Measurements from ENCODE around the gene TMEM59L.

The TMEM59L gene

DNA sequence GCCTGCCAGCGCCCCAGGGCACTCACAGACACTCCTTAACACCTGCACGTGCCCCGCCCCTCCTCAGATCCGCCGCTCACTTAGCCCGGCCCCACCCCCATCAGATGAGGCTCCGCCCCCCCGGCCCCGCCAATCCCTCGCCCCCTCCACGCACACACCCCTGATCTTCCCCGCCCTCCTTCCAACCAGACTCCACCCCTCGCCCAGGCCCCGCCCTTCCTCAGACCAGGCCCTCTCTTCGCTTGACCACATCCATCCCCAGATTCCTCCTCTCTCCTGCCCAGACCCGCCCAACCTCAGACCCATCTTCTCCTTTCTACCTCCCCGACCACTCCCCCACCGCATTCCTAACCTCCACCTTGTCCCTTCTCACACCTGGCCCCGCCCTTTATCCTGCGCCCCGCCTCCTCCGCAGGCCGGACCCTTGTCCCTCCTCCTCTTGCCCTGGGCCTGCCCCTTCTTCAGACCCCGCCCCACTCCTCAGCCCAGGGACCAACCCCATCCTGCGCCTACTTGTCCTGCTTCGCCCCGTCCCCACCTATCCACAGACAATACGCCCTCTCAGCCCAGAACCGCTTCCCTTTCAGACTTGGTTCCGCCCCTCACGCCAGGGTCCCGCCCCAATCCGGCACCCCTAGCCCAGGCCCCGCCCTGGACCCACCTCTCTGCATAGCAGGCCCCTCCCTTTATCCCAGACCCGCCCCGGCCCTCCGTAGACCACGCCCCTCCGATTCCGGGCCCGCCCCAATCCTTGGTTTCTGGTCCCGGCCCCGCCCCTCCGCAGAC is 23.7 kb downstream of the TMEM59L start:
- peak; percentile 97 for FAIRE-seq
- peak; percentile 96 for DNase-seq (ENCODE audit: insufficient read length, low spot score)
- TF ChIP-seq POU2F2 (IDR thresholded peaks at IDR 0.05; ENCODE audit: low read depth, low read length) (no peak), POLR2A (IDR thresholded peaks at IDR 0.05; ENCODE audit: low read depth, low read length) (no peak), TAF1 (IDR thresholded peaks at IDR 0.05; ENCODE audit: low read depth, low read length) (no peak)

DNA sequence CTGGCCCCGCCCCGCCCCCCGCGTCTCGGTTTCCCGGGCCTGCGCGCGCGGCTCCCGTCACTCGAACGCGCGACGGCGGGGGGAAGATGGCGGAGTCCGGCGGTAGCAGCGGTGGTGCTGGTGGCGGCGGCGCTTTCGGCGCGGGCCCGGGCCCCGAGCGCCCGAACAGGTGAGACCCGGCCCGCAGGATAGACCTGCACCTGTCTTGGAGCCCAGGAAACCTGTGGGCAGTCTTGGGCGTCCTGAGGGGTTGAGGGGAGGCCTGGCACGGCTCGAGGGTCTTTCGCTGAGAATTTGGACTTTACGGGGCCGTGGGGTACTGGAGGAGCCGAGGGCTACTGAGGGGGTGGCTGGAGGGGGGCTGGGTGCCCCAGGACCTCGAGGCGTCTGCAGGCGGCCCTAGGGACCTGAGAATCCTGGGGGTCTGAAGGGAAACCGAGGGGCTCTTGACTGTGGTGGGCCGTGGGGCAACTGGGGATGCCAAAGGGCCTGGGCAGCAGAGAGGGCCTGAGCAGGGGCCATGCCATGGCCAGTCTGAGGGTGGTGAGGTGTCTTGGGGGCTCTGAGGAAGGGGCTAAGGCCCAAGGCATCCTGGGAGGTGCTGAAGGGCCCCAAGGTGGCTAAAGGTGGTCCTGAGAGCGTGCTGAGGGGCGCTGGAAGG is 24.4 kb downstream of the TMEM59L start, which contains the start of gene KLHL26:
Gene KLHL26, plus strand, starts transcription at position 60 of the 661 bp plus-strand sequence. Its CDS starts 27 bp downstream, at position 87.
- FAIRE-seq, result no peak
- TF ChIP-seq POLR2AphosphoS5 (IDR thresholded peaks at IDR 0.05; ENCODE audit: low read depth, low read length), result no peak
- TF ChIP-seq SPI1 (IDR thresholded peaks at IDR 0.05; ENCODE audit: low read depth, low read length), result no peak
- TF ChIP-seq POU2F2 (IDR thresholded peaks at IDR 0.05; ENCODE audit: low read depth, low read length), result no peak
- peak; percentile 53; the same call in 1 of the 2 replicates for TF ChIP-seq TAF1 (IDR thresholded peaks at IDR 0.05; ENCODE audit: low read depth, low read length)
- no peak for DNase-seq (ENCODE audit: insufficient read length, low spot score)

DNA sequence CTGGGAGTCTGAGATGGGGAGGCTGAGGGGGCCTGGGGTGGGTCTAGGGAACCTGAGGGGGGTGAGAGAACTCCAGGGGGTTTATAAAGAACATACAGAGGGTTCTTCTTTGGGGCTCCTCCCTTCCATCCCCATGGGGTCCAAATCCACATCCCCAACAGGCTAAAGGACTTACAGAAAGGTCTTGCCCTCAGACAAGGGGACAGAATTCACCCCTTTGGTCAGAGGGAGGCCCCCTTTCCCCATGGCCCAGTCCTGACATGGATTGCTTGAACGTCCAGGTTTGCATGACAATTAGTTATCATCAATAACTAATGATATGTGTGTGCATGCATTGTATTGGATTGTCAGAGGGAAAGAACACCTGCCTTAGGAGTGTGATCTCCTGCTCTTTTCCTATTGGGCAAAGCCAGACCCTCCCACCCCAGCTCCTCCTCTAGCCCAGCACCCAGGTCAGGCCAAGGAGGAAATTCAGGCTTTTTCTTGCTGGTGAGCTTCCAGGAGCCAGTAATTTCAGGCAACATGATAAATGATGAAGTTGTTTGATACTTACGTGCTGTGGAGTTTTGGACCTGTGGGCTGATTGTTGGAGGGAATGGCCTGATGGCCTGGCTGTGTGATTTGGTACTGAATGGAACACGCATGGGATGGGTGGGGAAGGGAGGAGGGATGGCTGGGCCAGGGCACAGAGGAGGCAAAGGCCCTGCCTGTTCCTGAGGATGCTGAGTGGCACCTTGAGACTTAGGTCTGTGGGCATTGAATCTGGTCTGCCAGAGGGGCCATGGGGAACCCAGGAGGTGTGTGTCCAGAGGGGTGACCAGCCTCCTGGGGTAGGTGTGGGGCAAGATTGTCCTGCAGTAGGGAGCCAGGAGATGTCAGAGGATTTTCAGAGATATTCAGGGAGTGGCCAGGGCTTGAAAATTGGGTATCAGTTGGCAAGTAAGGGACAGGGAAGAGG is 25.3 kb downstream of the TMEM59L start:
- FAIRE-seq, result peak; percentile 74
- DNase-seq (ENCODE audit: insufficient read length, low spot score), result no peak
- no peak for TF ChIP-seq POLR2A (IDR thresholded peaks at IDR 0.05; ENCODE audit: low read depth, low read length)
- TF ChIP-seq TAF1 (IDR thresholded peaks at IDR 0.05; ENCODE audit: low read depth, low read length), result no peak
- no peak for TF ChIP-seq PAX5 (IDR thresholded peaks at IDR 0.05; ENCODE audit: insufficient read depth, low read length, severe bottlenecking)
- no peak for TF ChIP-seq SPI1 (IDR thresholded peaks at IDR 0.05; ENCODE audit: low read depth, low read length)
- TF ChIP-seq POU2F2 (IDR thresholded peaks at IDR 0.05; ENCODE audit: low read depth, low read length), result no peak
- no peak for TF ChIP-seq POLR2AphosphoS5 (IDR thresholded peaks at IDR 0.05; ENCODE audit: low read depth, low read length)

DNA sequence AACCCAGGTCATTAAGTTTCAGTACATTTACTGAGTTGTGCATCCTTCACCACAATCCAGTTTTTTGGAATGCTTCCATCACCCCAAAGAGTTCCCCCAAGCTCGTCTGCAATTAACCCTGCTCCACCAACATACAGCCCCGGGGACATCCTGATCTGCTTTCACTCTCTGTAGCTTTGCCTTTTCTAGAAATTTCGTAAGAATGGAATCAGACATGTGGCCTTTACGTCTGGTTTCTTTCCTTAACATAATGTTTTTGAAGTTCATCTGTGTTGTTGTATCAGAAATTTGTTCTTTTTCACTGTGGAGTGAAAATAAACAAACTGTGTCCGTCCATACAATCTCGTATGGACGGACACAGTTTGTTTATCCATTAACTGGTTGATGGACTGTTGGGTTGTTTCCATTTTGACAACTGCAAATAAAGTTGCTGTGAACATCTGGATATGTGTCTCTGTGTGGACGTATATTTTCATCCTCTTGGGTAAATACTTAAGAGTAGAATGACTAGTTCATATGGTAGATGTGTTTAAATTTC is 27.1 kb downstream of the TMEM59L start:
- FAIRE-seq, result no peak
- TF ChIP-seq TAF1 (IDR thresholded peaks at IDR 0.05; ENCODE audit: low read depth, low read length) (no peak), SPI1 (IDR thresholded peaks at IDR 0.05; ENCODE audit: low read depth, low read length) (no peak), PAX5 (IDR thresholded peaks at IDR 0.05; ENCODE audit: insufficient read depth, low read length, severe bottlenecking) (no peak), POLR2A (IDR thresholded peaks at IDR 0.05; ENCODE audit: low read depth, low read length) (no peak), POLR2AphosphoS5 (IDR thresholded peaks at IDR 0.05; ENCODE audit: low read depth, low read length) (no peak), POU2F2 (IDR thresholded peaks at IDR 0.05; ENCODE audit: low read depth, low read length) (no peak)
- DNase-seq (ENCODE audit: insufficient read length, low spot score), result no peak

DNA sequence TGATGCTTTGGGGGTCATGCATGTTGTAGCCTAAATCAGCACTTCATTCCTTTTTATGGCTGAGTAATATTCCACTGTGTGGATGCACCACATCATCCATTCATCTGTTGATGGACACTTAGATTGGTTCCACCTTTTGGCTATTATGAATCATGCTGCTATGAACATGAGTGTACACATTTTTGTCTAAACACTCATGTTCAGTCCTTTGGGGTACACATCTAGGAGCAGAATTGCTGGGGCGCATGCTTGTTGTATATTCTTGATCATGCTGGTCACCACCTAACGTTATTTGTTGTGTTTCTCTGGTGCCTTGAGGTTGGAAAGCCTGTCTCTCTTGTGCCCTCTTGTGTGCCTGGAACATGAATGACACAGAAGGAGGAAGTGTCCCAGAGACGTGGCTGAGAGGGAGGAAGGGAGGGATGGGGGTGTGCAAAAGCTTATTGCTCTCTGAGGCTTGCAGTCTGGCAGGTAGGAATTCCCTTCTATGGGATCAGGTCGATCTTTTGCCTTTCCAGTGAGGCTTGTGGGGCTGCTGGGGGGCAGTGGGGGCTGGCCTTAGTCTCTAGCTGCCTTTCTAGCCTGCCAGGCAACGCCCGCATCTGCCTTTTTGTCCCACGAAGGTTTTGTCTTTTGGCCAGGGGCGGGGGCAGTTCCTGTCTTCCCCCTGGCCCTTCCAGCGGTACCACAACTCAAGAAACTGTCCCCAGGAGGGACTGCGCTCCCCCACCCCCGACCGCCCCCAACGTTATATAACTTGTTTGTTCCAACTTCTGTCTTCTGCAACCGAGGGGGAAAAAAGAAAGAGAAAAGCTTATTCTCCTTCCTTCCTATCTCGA is 31.7 kb downstream of the TMEM59L start:
- no peak for TF ChIP-seq PAX5 (IDR thresholded peaks at IDR 0.05; ENCODE audit: insufficient read depth, low read length, severe bottlenecking)
- no peak for TF ChIP-seq TAF1 (IDR thresholded peaks at IDR 0.05; ENCODE audit: low read depth, low read length)
- TF ChIP-seq POLR2A (IDR thresholded peaks at IDR 0.05; ENCODE audit: low read depth, low read length), result no peak
- TF ChIP-seq POLR2AphosphoS5 (IDR thresholded peaks at IDR 0.05; ENCODE audit: low read depth, low read length), result no peak
- TF ChIP-seq SPI1 (IDR thresholded peaks at IDR 0.05; ENCODE audit: low read depth, low read length), result peak; percentile 74
- TF ChIP-seq POU2F2 (IDR thresholded peaks at IDR 0.05; ENCODE audit: low read depth, low read length), result no peak
- DNase-seq (ENCODE audit: insufficient read length, low spot score) (no peak), FAIRE-seq (peak; percentile 69)

DNA sequence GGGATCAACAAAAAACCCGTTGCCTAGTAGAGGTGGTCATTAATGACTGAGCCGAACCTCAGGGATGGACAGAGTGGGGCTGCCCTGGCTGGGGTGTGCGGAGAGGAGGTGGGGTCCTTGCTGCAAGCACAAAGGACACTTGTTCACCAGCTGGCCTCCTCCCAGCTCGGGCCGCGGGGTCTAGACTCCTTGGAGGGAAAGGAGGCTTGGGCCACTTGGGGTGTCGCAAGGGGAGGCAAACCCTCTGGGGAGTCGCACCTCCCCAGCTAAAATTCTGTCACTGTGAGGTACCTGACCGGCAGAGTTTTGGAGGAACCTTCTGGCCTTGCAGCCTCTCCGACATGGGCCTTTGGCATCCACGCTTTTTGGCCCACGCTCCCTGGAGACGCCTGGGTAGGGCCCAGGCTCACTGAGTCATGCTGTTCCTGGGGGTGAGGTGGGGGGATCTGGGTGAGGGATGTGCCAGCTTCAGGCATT is 32.4 kb downstream of the TMEM59L start:
- FAIRE-seq (no peak), DNase-seq (ENCODE audit: insufficient read length, low spot score) (no peak)
- TF ChIP-seq PAX5 (IDR thresholded peaks at IDR 0.05; ENCODE audit: insufficient read depth, low read length, severe bottlenecking), result no peak
- no peak for TF ChIP-seq SPI1 (IDR thresholded peaks at IDR 0.05; ENCODE audit: low read depth, low read length)
- TF ChIP-seq POU2F2 (IDR thresholded peaks at IDR 0.05; ENCODE audit: low read depth, low read length), result no peak
- no peak for TF ChIP-seq POLR2AphosphoS5 (IDR thresholded peaks at IDR 0.05; ENCODE audit: low read depth, low read length)
- no peak for TF ChIP-seq TAF1 (IDR thresholded peaks at IDR 0.05; ENCODE audit: low read depth, low read length)
- TF ChIP-seq POLR2A (IDR thresholded peaks at IDR 0.05; ENCODE audit: low read depth, low read length), result no peak

DNA sequence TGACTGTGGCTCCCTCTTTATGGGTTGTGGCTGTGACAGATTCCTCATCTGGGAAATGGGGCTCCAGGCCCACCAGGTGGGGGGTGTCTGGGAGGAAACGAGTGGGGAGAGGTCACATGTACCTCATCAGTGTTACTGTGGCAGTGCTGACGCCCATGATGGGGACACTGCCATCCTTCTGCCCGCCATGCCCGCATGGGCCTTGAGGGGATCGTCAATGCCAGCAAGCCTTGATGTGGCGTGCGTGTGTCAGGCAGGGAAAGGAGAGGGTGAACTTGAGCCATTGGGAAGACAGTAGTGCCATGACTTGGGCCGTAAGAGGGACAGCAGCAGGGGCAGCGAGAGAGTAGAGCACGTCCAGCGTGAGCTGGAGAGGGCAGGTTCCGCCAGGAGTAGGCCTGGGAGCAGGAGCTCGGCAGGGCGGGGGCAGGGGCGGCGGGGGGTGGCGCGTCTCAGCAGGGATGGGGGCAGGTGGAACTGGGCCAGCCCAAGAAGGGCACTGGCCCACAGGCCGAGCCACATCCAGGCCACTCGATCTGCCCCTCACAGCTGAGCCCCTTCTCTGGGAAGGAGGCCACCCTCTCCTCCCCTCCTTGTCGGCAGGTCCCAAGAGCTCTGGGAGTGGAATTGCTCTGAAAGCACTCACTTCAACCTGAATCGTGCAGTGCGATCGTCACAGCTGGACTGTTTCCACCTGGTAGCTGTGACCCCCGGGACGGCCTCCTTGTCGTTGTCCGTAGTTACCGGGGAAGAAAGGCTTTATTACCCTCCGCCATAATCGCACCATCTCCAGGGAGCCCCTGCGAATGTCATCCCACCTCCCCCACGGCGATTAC is 34.1 kb downstream of the TMEM59L start:
- TF ChIP-seq POLR2AphosphoS5 (IDR thresholded peaks at IDR 0.05; ENCODE audit: low read depth, low read length) (no peak), SPI1 (IDR thresholded peaks at IDR 0.05; ENCODE audit: low read depth, low read length) (no peak), TAF1 (IDR thresholded peaks at IDR 0.05; ENCODE audit: low read depth, low read length) (no peak), POLR2A (IDR thresholded peaks at IDR 0.05; ENCODE audit: low read depth, low read length) (no peak), PAX5 (IDR thresholded peaks at IDR 0.05; ENCODE audit: insufficient read depth, low read length, severe bottlenecking) (no peak), POU2F2 (IDR thresholded peaks at IDR 0.05; ENCODE audit: low read depth, low read length) (no peak)
- DNase-seq (ENCODE audit: insufficient read length, low spot score), result no peak
- FAIRE-seq, result no peak

Measured in GM12891 (cell line).